Ramos (cell line): Measurements from ENCODE around the gene PPP2R3A.
"Not testable (repeated sequence)": the region's sequence is repeated elsewhere in the genome, so short reads cannot be mapped to it uniquely, and the experiment has no call there.

Source experiments
- in situ Hi-C: fragments of 300-500 bp; cut with MboI; formaldehyde crosslinking; loops from one replicate; pipeline ENCODE4 v1.14.3; 2022; ENCODE audit warnings: low sequenced_read_pairs; ENCODE audit not compliant: unreplicated experiment

The PPP2R3A gene

GRCh38 chr3:136189859-136190617 is 224.5 kb downstream of the PPP2R3A start:
- in situ Hi-C loops, result no loop called here

- in situ Hi-C loops, result not testable (repeated sequence)
These were observed 226.7 kb downstream of the PPP2R3A start for GRCh38 chr3:136192195-136192594.

- in situ Hi-C loops, result no loop called here
These were observed 227.3 kb downstream of the PPP2R3A start for GRCh38 chr3:136192831-136193230.

- in situ Hi-C loops, result no loop called here
These were observed 227.9 kb downstream of the PPP2R3A start for GRCh38 chr3:136193278-136194054.

- in situ Hi-C loops, result no loop called here
These were observed 229.1 kb downstream of the PPP2R3A start for GRCh38 chr3:136194409-136195257.

GRCh38 chr3:136195258-136196063 is 229.9 kb downstream of the PPP2R3A start:
- in situ Hi-C loops, result no loop called here

- in situ Hi-C loops, result no loop called here
These were observed 230.5 kb downstream of the PPP2R3A start, which contains the start of gene MSL2 for GRCh38 chr3:136196064-136196400. Gene MSL2 (minus strand): TSS chr3:136196335. CDS start chr3:136195113, 1,222 bp downstream.

- in situ Hi-C loops, result no loop called here
These were observed 231.1 kb downstream of the PPP2R3A start for GRCh38 chr3:136196401-136197158.

- in situ Hi-C loops, result no loop called here
These were observed 231.7 kb downstream of the PPP2R3A start for GRCh38 chr3:136197159-136197793.
